Esophagus (tissue), 2 donors: ENCODE data around the gene PMEPA1. TPM values are rescaled to one million over a fixed set of nuclear protein-coding genes. Genes with fewer than 3 reads are reported as not detected.
"Not testable (repeated sequence)": the region's sequence is repeated elsewhere in the genome, so short reads cannot be mapped to it uniquely, and the experiment has no call there.

Experiments used
- H3K27ac ChIP-seq, 2 donors: one replicate each; pipeline ENCODE4 v1.5.1; 2013; ENCODE audit warnings: low read depth in 2 of 2, mild to moderate bottlenecking in 2 of 2, inconsistent platforms in 1 of 2, low read length in 1 of 2, moderate library complexity in 1 of 2
- H3K27me3 ChIP-seq, 2 donors: one replicate each; pipeline ENCODE4 v1.6.1; 2013; ENCODE audit warnings: low read length in 2 of 2, control low read depth in 1 of 2, mild to moderate bottlenecking in 1 of 2; ENCODE audit not compliant: insufficient read depth in 2 of 2, control insufficient read depth in 1 of 2
- H3K36me3 ChIP-seq, 2 donors: one replicate each; pipeline ENCODE4 v1.6.1; 2013; ENCODE audit warnings: low read length in 1 of 2; ENCODE audit not compliant: control insufficient read depth in 2 of 2, insufficient read depth in 2 of 2
- H3K4me1 ChIP-seq, 2 donors: one replicate each; pipeline ENCODE4 v1.6.1; 2013; ENCODE audit warnings: low read length in 1 of 2; ENCODE audit not compliant: control insufficient read depth in 2 of 2, insufficient read depth in 2 of 2
- H3K4me3 ChIP-seq, 2 donors: one replicate each; pipeline ENCODE4 v1.5.1; 2013; ENCODE audit warnings: low read length in 2 of 2, mild to moderate bottlenecking in 2 of 2, low read depth in 1 of 2, moderate library complexity in 1 of 2
- H3K9me3 ChIP-seq, 2 donors: one replicate each; pipeline ENCODE4 v1.6.1; 2013; ENCODE audit warnings: mild to moderate bottlenecking in 2 of 2, low read depth in 1 of 2, low read length in 1 of 2, moderate library complexity in 1 of 2; ENCODE audit not compliant: control insufficient read depth in 2 of 2, insufficient read depth in 1 of 2
- WGBS, 2 donors: extraction: QIAGEN DNeasy Blood & Tissue Kit; methylation state at CpG; one replicate each; pipeline ENCODE4 v1.1.7; 2013; 5-methylcytosine and 5-hydroxymethylcytosine counted together
- polyA plus RNA-seq, 2 donors: library from polyadenylated mRNA; stranded (reverse); fragments of 200-250 nt; gene quantifications; one replicate each; pipeline ENCODE4 v1.2.3, GENCODE V29; 2013
- donor health status: healthy with polysubstance abuse.
- donor health status: Bipolar disorder and iron deficiency.

The PMEPA1 gene
- polyA plus RNA-seq, 2 donors, result 2.8 to 2.9 TPM

DNA sequence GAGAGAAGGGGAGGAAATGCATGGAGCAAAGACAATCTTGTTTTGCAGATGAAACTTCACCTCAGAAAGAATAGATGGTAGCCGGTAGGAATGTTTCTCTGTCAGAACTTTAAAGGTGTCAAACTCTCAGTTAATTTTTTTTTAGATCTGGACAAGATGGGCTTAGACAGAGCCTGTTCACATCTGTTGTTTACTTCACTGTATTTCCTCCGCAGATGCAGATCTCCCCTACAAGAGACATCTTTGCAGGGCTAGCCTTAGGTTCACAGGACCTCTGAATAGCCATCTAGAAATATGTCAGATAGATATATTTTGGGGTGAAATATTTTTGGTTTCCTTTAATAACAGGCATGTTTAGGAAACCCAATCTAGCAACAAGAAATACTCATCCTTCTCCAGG, 77.5 kb downstream of the PMEPA1 start:
- WGBS, 2 donors, result 82 to 83% methylated on average over 2 of the region's 2 CpGs
- Histone ChIP-seq H3K27me3 (no peaks in the 10 kb centered on the region), H3K36me3 (no peaks in the 10 kb centered on the region), H3K9me3 (no peaks in the 10 kb centered on the region), H3K4me1 (peaks cover 0 to 7% of the 10 kb centered on the region in 2 donors), H3K4me3 (no peak overlapping the region), H3K27ac (no peak overlapping the region)

GRCh38 chr20:57630061-57630460, 79.8 kb downstream of the PMEPA1 start:
- Histone ChIP-seq H3K27ac (no peak overlapping the region), H3K4me3 (no peak overlapping the region), H3K4me1 (peaks cover 0 to 7% of the 10 kb centered on the region in 2 donors), H3K36me3 (no peaks in the 10 kb centered on the region), H3K27me3 (no peaks in the 10 kb centered on the region), H3K9me3 (no peaks in the 10 kb centered on the region)
- 72 to 78% methylated on average over 4 of the region's 4 CpGs for WGBS, 2 donors

DNA sequence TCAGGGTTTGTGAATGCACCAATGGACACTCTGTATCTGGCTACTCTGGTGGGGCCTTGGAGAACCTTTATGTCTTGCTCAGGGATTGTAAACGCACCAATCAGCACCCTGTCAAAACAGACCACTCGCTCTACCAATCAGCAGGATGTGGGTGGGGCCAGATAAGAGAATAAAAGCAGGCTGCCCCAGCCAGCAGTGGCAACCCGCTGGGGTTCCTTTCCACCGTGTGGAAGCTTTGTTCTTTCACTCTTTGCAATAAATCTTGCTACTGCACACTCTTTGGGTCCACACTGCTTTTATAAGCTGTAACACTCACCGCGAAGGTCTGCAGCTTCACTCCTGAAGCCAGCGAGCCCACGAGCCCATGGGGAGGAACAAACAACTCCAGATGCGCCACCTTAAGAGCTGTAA, 80.3 kb downstream of the PMEPA1 start:
- H3K4me3 ChIP-seq, H3K27ac ChIP-seq: not testable (repeated sequence)
- 75 to 79% methylated on average over 9 of the region's 9 CpGs for WGBS, 2 donors

GRCh38 chr20:57628962-57629308, 80.9 kb downstream of the PMEPA1 start:
- H3K4me3 ChIP-seq, H3K36me3 ChIP-seq, H3K27me3 ChIP-seq, H3K27ac ChIP-seq, H3K9me3 ChIP-seq, H3K4me1 ChIP-seq: not testable (repeated sequence)
- WGBS, 2 donors, result 91 to 97% methylated on average over 11 to 12 of the region's 12 CpGs

More for the DNA sequence above, 80.3 kb downstream of the PMEPA1 start:
- not testable (repeated sequence) for H3K4me1 ChIP-seq, H3K27me3 ChIP-seq, H3K36me3 ChIP-seq, H3K9me3 ChIP-seq

- Histone ChIP-seq H3K27ac (peak overlapping the region; percentile 40 to 67), H3K4me3 (no peak overlapping the region), H3K36me3 (no peaks in the 10 kb centered on the region), H3K27me3 (no peaks in the 10 kb centered on the region), H3K4me1 (peaks cover 2 to 7% of the 10 kb centered on the region in 2 donors), H3K9me3 (no peaks in the 10 kb centered on the region)
- WGBS, 2 donors, result 52 to 57% methylated on average over 27 to 29 of the region's 29 CpGs
These were observed 81.5 kb downstream of the PMEPA1 start for GRCh38 chr20:57628047-57628961.

DNA sequence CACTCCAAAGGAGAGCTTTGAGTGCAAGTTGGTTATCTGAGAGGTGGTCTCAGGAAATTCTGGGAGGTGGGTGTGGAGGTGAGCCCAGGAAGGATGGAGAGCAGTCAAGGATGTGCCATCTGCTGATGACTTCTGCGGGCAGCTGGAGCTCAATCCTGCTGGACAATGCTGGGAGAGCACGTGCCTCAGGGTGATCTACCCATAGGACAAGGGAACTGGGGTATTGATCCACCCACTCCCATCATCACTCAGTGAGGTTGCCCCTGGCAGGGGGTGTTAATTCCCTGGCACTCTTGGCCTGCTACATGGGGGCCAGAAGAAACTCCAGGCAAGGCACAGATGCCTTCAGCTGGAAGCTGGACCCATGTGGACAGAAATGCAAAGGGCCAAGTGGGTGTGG, 82.5 kb downstream of the PMEPA1 start:
- Histone ChIP-seq H3K27me3 (no peaks in the 10 kb centered on the region), H3K4me1 (peaks cover 2 to 7% of the 10 kb centered on the region in 2 donors), H3K9me3 (no peaks in the 10 kb centered on the region), H3K36me3 (no peaks in the 10 kb centered on the region), H3K4me3 (no peak overlapping the region), H3K27ac (peak overlapping the region; percentile 34 to 40)
- 73 to 86% methylated on average over 2 of the region's 2 CpGs for WGBS, 2 donors

GRCh38 chr20:57625978-57626377, 83.8 kb downstream of the PMEPA1 start:
- H3K9me3 ChIP-seq, result no peaks in the 10 kb centered on the region
- H3K36me3 ChIP-seq, result no peaks in the 10 kb centered on the region
- H3K27ac ChIP-seq, result no peak overlapping the region
- H3K4me1 ChIP-seq, result peaks cover 2 to 7% of the 10 kb centered on the region in 2 donors
- no peaks in the 10 kb centered on the region for H3K27me3 ChIP-seq
- no peak overlapping the region for H3K4me3 ChIP-seq
- 78 to 84% methylated on average over 2 of the region's 2 CpGs for WGBS, 2 donors

- Histone ChIP-seq H3K36me3 (no peaks in the 10 kb centered on the region), H3K27ac (no peak overlapping the region), H3K4me3 (no peak overlapping the region), H3K9me3 (no peaks in the 10 kb centered on the region), H3K4me1 (peaks cover 2 to 7% of the 10 kb centered on the region in 2 donors), H3K27me3 (no peaks in the 10 kb centered on the region)
- 85 to 91% methylated on average over 7 of the region's 7 CpGs for WGBS, 2 donors
These were observed 84.4 kb downstream of the PMEPA1 start for GRCh38 chr20:57625181-57625958.

DNA sequence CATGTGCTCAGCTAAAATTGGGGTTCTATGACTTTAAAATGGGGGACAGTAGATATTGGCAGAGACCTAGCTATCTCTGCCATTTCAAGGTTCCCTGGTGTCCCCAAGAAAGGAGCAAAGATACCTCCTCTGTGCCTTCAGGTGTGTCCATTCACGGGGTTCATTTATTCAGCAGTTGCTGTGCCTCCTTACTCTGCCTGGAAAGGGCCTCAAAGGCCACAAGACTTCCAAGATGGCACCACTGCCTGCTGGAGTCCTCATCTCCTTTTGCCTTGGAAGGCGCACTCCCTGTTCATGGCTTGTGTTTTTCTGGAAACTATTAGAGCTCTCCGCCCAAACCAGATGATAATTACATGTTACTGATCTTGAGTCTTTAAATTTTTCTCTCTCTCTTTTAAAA, 85.7 kb downstream of the PMEPA1 start:
- Histone ChIP-seq H3K4me1 (peaks cover 2 to 7% of the 10 kb centered on the region in 2 donors), H3K9me3 (no peaks in the 10 kb centered on the region), H3K27ac (no peak overlapping the region), H3K4me3 (no peak overlapping the region), H3K36me3 (no peaks in the 10 kb centered on the region), H3K27me3 (no peaks in the 10 kb centered on the region)
- 95 to 97% methylated on average over 3 of the region's 3 CpGs for WGBS, 2 donors
